K562 (cell line): ENCODE data around the gene ERCC1. TPM values are rescaled to one million over a fixed set of nuclear protein-coding genes. Genes with fewer than 3 reads are reported as not detected.

Source experiments
- ARID1B ChIP-seq: fragments of 450-650 bp; IDR thresholded peaks from 2 replicates; pipeline ENCODE4 v1.6.1; 2016; ENCODE audit warnings: antibody characterized with exemption, mild to moderate bottlenecking, inconsistent platforms
- GTF2E2 ChIP-seq: fragments of 200-800 bp; sonication (Bioruptor generic); IDR thresholded peaks from 2 replicates; pipeline ENCODE4 v1.6.1; 2016; ENCODE audit warnings: missing genetic modification characterization, missing compliant biosample characterization
- HNRNPK ChIP-seq: fragments of 200-400 bp; formaldehyde crosslinking; IDR thresholded peaks from one replicate; pipeline ENCODE4 v1.6.1; 2018; ENCODE audit warnings: mild to moderate bottlenecking, low read depth, low read length; ENCODE audit not compliant: poor library complexity, severe bottlenecking
- KHSRP ChIP-seq: fragments of 450-650 bp; IDR thresholded peaks from 2 replicates; pipeline ENCODE4 v1.6.1; 2017
- MAX ChIP-seq: sonication (generic); formaldehyde crosslinking; IDR thresholded peaks from 2 replicates; pipeline ENCODE4 v1.9.0; 2022; ENCODE audit warnings: mild to moderate bottlenecking, missing genetic modification reagents
- NCOA1 ChIP-seq: fragments of 450-650 bp; IDR thresholded peaks from 2 replicates; pipeline ENCODE4 v1.6.1; 2016; ENCODE audit warnings: low read depth
- NFXL1 ChIP-seq: fragments of 450-650 bp; formaldehyde crosslinking; IDR thresholded peaks from 2 replicates; pipeline ENCODE4 v1.4.0; 2021; ENCODE audit warnings: mild to moderate bottlenecking
- PBX2 ChIP-seq, 2 experiments: IDR thresholded peaks in 1 of 2; conservative IDR thresholded peaks in 1 of 2; 2 replicates each; pipeline ENCODE4 v1.6.1; 2016; ENCODE audit warnings: low read depth in 2 of 2, mild to moderate bottlenecking in 1 of 2, missing compliant biosample characterization in 1 of 2, missing genetic modification characterization in 1 of 2, moderate library complexity in 1 of 2
- PCBP2 ChIP-seq: fragments of 200-400 bp; formaldehyde crosslinking; IDR thresholded peaks from 2 replicates; pipeline ENCODE4 v1.6.1; 2018; ENCODE audit warnings: low read length, low read depth, mild to moderate bottlenecking, moderate library complexity; ENCODE audit not compliant: poor library complexity, severe bottlenecking
- POLR2AphosphoS5 ChIP-seq: IDR thresholded peaks from 2 replicates; pipeline ENCODE4 v1.6.1; 2011; ENCODE audit warnings: mild to moderate bottlenecking, low read depth, low read length, moderate library complexity; ENCODE audit not compliant: control insufficient read depth, insufficient read depth
- RNF2 ChIP-seq: sonication (generic); IDR thresholded peaks from 2 replicates; pipeline ENCODE4 v1.6.1; 2016
- SIRT6 ChIP-seq: IDR thresholded peaks from one replicate; pipeline ENCODE4 v1.6.1; 2012; ENCODE audit warnings: low read depth, mild to moderate bottlenecking, control low read depth, inconsistent platforms, low read length, moderate library complexity
- ZBTB12 ChIP-seq: fragments of 250-450 bp; sonication (Bioruptor Pico); IDR thresholded peaks from 2 replicates; pipeline ENCODE4 v1.4.0; 2020
- ZBTB33 ChIP-seq: sonication (generic); formaldehyde crosslinking; IDR thresholded peaks from 2 replicates; pipeline ENCODE4 v1.8.1; 2023; ENCODE audit warnings: mild to moderate bottlenecking, missing genetic modification reagents
- ZFP30 ChIP-seq: fragments of 250-450 bp; sonication (Bioruptor Pico); IDR thresholded peaks from 2 replicates; pipeline ENCODE4 v1.8.0; 2022; ENCODE audit warnings: moderate library complexity, mild to moderate bottlenecking, inconsistent platforms, borderline replicate concordance
- ZMIZ1 ChIP-seq, 2 experiments: fragments of 150-350 bp in 1 of 2; IDR thresholded peaks; 2 replicates each; pipeline ENCODE4 v1.6.1; 2012 to 2016; ENCODE audit warnings: low read depth in 2 of 2, low read length in 2 of 2, mild to moderate bottlenecking in 1 of 2, moderate library complexity in 1 of 2
- ZNF274 ChIP-seq: IDR thresholded peaks from 2 replicates; pipeline ENCODE4 v1.6.1; 2011; ENCODE audit warnings: low read depth, mild to moderate bottlenecking, low read length, moderate library complexity, borderline replicate concordance
- ZNF76 ChIP-seq: fragments of 250-450 bp; sonication (Bioruptor Pico); IDR thresholded peaks from 2 replicates; pipeline ENCODE4 v1.4.0; 2020; ENCODE audit warnings: mild to moderate bottlenecking, moderate library complexity, borderline replicate concordance
- ZNF764 ChIP-seq: fragments of 250-450 bp; sonication (Bioruptor Pico); IDR thresholded peaks from 2 replicates; pipeline ENCODE4 v1.4.0; 2020; ENCODE audit warnings: low read depth, mild to moderate bottlenecking, moderate library complexity
- polyA plus RNA-seq, 8 experiments: library from polyadenylated mRNA; depleted of rRNA in 4 of 8; stranded (reverse) in 5 of 8; unstranded in 3 of 8; fragments of >200 nt; fragmentation: Nextera tagmentation in 2 of 8; fragmentation: Illumina TruSeq in 1 of 8; extraction: Ambion mirVana in 2 of 8; extraction: Trizol in 1 of 8; gene quantifications; 2 replicates each; pipeline versions ENCODE4 v1.2.1 to v1.2.3, GENCODE V29; 2011 to 2014; ENCODE audit warnings: inconsistent platforms in 1 of 8, missing spikeins in 1 of 8
- total RNA-seq, 7 experiments: library from RNA; depleted of rRNA in 6 of 7; stranded (reverse); fragments of >200 nt in 6 of 7; fragmentation: Illumina TruSeq in 2 of 7; extraction: Trizol in 2 of 7; gene quantifications; 2 replicates each; pipeline versions ENCODE4 v1.2.1 to v1.2.3, GENCODE V29; 2011 to 2021; ENCODE audit warnings: low replicate concordance in 1 of 7

Gene ERCC1
- total and polyA plus RNA-seq, 9 of the 15 experiments (the other 6 are each of a cell fraction or from before 2014, with no cell fraction given): 9.3 to 92.6 (median 60.0) TPM

GRCh38 chr19:45442408-45442777 is 18.7 kb upstream of the ERCC1 start (continued):
- TF ChIP-seq PBX2 (CRISPR knock-in tag; IDR thresholded peaks at IDR 0.05; ENCODE audit: low read depth) (no peak), PBX2 (tag; conservative IDR thresholded peaks at IDR 0.05; ENCODE audit: low read depth) (no peak), ZNF76 (CRISPR knock-in tag) (no peak), ZBTB33 (CRISPR knock-in tag) (0 out of 2 replicates have a peak, but pooled peaks have one; percentile 16), KHSRP (no peak), RNF2 (no peak), NCOA1 (no peak), ZMIZ1 (IDR thresholded peaks at IDR 0.05; ENCODE audit: low read depth in 2 of 2, low read length in 2 of 2) (no peak), ZBTB12 (CRISPR knock-in tag) (no peak), NFXL1 (no peak), SIRT6 (no peak), ZFP30 (CRISPR knock-in tag) (no peak), ZNF764 (no peak), ARID1B (no peak), POLR2AphosphoS5 (no peak), PCBP2 (no peak), HNRNPK (no peak), GTF2E2 (tag) (0 out of 2 replicates have a peak, but pooled peaks have one; percentile 51), MAX (no peak), ZNF274 (no peak)
